ENCODE results near the gene TBC1D4. TPM values are rescaled to one million over a fixed set of nuclear protein-coding genes. Genes with fewer than 3 reads are reported as not detected.

Gene TBC1D4
- total RNA-seq, 3 donors from 2014 or later: 33.3 to 52.8 (median 40.6) TPM

DNA sequence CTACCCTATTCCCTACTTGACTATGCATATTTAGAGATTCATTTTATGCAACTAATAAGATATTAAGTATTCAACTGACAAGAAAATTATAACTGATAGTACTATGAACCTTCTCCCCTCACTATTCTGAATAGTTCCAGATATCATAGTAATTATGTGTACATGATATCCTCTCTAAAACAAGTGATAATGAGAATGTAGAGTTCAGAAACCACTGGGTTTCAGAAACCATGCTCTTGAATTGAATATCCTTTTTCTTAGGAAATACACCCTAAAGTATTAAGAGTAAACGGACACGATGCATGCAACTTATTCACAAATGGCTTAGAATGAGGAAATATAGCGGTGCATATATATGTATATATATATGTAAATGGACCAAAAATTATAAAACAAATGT lies 160.9 kb downstream of the TBC1D4 start:
- intact Hi-C loops (cut with DNase I; ENCODE audit: low total_unique reads): no loop called here
- no peak overlapping the region for H3K4me3 ChIP-seq
- TF ChIP-seq, protein P1, sequence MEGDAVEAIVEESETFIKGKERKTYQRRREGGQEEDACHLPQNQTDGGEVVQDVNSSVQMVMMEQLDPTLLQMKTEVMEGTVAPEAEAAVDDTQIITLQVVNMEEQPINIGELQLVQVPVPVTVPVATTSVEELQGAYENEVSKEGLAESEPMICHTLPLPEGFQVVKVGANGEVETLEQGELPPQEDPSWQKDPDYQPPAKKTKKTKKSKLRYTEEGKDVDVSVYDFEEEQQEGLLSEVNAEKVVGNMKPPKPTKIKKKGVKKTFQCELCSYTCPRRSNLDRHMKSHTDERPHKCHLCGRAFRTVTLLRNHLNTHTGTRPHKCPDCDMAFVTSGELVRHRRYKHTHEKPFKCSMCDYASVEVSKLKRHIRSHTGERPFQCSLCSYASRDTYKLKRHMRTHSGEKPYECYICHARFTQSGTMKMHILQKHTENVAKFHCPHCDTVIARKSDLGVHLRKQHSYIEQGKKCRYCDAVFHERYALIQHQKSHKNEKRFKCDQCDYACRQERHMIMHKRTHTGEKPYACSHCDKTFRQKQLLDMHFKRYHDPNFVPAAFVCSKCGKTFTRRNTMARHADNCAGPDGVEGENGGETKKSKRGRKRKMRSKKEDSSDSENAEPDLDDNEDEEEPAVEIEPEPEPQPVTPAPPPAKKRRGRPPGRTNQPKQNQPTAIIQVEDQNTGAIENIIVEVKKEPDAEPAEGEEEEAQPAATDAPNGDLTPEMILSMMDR (IDR thresholded peaks at IDR 0.05): no peak
- no peak for TF ChIP-seq POLR2AphosphoS5 (IDR thresholded peaks at IDR 0.05)
- no peak for TF ChIP-seq POLR2A (IDR thresholded peaks at IDR 0.05)
- no peaks in the 10 kb centered on the region for H3K36me3 ChIP-seq
- no peak overlapping the region for H3K27ac ChIP-seq
- no peaks in the 10 kb centered on the region for H3K27me3 ChIP-seq
- DNase-seq (ENCODE audit: low spot score in 2 of 2): no peak
- no peaks in the 10 kb centered on the region for H3K9me3 ChIP-seq
- H3K4me1 ChIP-seq: no peaks in the 10 kb centered on the region

DNA sequence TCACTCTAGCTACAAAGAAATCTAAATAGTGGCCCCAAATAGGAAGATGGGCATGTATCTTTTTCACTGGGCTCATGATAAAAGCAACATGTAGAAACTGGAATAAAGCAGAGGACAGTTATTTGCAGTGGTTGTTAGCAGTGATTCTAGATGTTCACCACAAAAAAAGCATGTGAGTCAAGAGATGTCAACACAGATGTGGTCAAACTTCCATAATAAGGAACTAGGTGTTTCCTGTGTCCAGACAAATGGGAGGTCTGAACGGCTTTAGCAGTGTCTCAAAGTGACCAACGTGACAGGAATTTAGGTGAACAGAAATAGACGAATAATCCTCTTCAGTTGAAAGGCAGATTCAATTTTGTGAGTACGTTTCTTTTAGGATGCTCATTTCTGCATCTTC lies 162.7 kb downstream of the TBC1D4 start:
- Histone ChIP-seq H3K27me3 (no peaks in the 10 kb centered on the region), H3K27ac (no peak overlapping the region)
- intact Hi-C loops (cut with DNase I; ENCODE audit: low total_unique reads): no loop called here

DNA sequence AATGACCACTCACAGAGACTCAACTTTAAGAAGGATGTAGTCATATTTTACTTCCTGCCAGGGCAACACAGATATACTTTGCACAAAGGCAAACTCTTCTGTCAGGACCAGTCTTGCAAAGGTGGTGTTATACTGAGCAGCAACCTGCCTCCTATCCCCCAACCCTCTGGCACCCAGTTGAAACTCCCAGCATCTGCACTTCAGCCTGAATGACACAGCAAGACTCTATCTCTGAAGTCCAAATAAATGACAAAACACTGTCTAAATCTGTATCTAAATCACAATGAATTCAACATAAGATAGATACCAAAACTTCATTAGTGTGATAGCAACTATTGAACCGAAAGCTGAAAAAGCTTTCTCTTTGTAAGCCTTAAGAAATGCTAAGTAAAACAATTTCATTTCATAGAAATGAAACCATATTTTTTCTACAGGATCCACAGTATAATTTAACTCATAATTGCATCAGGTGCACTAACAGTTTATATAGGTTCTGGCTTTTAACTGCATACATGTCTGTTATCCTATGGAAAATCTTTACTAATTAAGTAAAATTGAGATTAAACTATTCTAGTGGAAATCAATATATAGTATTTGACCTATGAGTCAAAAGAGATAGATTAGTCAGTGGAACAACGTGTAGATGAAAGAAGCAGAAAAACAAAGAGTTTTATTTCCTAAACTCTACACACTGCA lies 163.7 kb downstream of the TBC1D4 start:
- TF ChIP-seq, protein P1 (IDR thresholded peaks at IDR 0.05): no peak
- intact Hi-C loops (cut with DNase I; ENCODE audit: low total_unique reads): no loop called here
- DNase-seq (ENCODE audit: low spot score in 2 of 2): no peak

More for the DNA sequence above, 162.7 kb downstream of the TBC1D4 start:
- Histone ChIP-seq H3K36me3 (no peaks in the 10 kb centered on the region), H3K4me1 (no peaks in the 10 kb centered on the region), H3K9me3 (no peaks in the 10 kb centered on the region), H3K4me3 (no peak overlapping the region)
- DNase-seq (ENCODE audit: low spot score in 2 of 2): no peak
- TF ChIP-seq, protein P1 (IDR thresholded peaks at IDR 0.05): no peak
- TF ChIP-seq POLR2A (IDR thresholded peaks at IDR 0.05) (no peak), POLR2AphosphoS5 (IDR thresholded peaks at IDR 0.05) (no peak)

DNA sequence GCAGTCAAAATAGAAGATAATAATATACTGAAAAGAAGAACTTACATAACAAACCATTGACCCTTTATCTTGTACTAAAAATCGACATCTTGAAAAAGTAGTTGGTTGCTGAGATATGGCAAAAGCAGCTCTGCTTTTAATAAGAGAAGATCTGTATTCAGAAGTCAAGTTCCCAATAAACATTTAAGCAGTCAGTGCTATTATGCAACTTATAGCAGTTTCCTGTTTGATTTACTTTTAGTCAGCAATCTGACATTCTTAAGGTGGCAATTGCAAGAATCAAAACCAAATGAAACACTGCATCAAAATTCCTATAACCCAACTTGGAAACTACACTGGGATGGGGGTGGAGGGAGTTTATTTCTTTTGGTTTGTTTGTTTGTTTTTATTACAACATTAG lies 165.5 kb downstream of the TBC1D4 start:
- H3K4me1 ChIP-seq: no peaks in the 10 kb centered on the region
- no peaks in the 10 kb centered on the region for H3K36me3 ChIP-seq
- no peak overlapping the region for H3K27ac ChIP-seq
- no peak for DNase-seq (ENCODE audit: low spot score in 2 of 2)
- TF ChIP-seq, protein P1 (IDR thresholded peaks at IDR 0.05): no peak
- TF ChIP-seq POLR2A (IDR thresholded peaks at IDR 0.05) (no peak), POLR2AphosphoS5 (IDR thresholded peaks at IDR 0.05) (no peak)
- intact Hi-C loops (cut with DNase I; ENCODE audit: low total_unique reads): no loop called here
- H3K9me3 ChIP-seq: no peaks in the 10 kb centered on the region
- no peak overlapping the region for H3K4me3 ChIP-seq
- no peaks in the 10 kb centered on the region for H3K27me3 ChIP-seq

More for the DNA sequence above, 163.7 kb downstream of the TBC1D4 start:
- no peaks in the 10 kb centered on the region for H3K4me1 ChIP-seq
- no peak overlapping the region for H3K27ac ChIP-seq
- no peaks in the 10 kb centered on the region for H3K36me3 ChIP-seq
- H3K9me3 ChIP-seq: no peaks in the 10 kb centered on the region
- H3K4me3 ChIP-seq: no peak overlapping the region
- H3K27me3 ChIP-seq: no peaks in the 10 kb centered on the region

DNA sequence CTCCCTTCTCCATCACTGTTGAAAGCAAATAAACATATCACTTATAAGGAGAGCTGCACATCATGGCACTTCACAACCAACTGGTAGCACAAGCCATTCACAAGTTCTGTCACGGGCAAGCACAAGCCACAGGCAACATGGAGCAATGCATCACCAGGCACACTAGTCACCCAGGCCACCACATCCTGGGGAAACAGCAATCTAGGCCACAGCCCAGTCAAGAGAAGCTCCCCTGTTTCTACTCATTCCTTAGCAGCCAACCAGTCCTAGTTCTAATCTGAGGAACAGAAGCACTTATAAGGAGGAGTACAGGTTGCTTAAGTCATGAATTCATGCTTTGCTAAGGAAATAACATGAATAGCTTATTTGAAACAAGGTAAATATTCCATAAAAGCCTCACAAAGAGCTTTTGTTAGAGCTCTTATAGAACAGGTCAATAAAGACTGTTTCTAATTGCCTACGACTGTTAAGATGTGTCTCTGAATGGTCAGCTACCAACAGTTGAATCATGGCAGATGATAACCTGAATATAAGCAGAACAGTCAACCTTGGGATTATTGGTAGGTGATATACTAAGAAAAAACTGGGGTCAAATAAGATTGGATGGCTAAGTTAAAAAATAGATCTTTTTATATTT lies 169.0 kb downstream of the TBC1D4 start:
- H3K9me3 ChIP-seq: no peaks in the 10 kb centered on the region
- no peak overlapping the region for H3K4me3 ChIP-seq
- TF ChIP-seq POLR2AphosphoS5 (IDR thresholded peaks at IDR 0.05) (no peak), POLR2A (IDR thresholded peaks at IDR 0.05) (no peak)
- TF ChIP-seq, protein P1 (IDR thresholded peaks at IDR 0.05): no peak
- H3K27me3 ChIP-seq: no peaks in the 10 kb centered on the region
- intact Hi-C loops (cut with DNase I; ENCODE audit: low total_unique reads): no loop called here
- no peak for DNase-seq (ENCODE audit: low spot score in 2 of 2)
- H3K36me3 ChIP-seq: peaks cover 4% of the 10 kb centered on the region
- H3K27ac ChIP-seq: no peak overlapping the region
- no peaks in the 10 kb centered on the region for H3K4me1 ChIP-seq
